Measurements from ENCODE around the gene SLC17A3.

DNA sequence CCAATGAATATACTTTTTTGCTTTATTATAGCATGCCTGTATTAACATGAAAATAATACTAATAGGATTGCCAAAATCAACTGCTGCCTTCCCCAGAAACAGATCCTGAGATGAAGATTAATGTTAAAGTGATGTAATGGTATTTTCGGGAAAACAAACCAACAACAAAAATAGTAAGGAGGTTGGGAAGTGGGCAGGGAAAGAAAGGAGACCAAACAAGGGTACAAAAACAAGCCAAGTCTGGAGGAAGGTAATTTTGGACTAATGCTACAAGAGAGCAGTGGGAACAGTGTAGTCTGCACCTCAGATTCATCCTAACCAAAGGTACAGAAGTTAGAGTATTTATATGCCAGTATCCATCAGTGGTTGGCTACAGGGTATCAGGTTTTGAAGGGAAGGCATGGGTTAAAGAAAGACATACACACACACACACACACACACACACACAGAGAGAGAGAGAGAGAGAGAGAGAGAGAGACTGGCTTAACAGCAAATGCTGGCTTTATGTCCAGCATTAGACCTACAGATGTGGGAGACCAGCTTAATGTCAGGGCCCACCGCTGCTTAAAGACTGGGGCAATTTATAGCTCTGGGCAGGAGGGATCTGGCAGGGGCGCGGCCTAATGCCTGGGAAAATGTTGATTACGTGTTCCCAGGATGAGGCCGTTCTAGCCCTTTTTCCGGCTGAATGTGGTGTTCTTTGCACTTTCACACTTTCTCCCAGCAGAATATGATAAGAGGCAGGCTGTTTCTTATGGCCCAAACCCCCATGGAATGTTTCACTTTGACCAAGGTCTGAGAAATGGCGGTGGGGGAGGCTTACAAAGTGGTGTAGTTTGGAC is 38.4 kb downstream of the SLC17A3 start:
- TF ChIP-seq POLR2A (IDR thresholded peaks at IDR 0.05; ENCODE audit: low read depth, low read length) (no peak), POLR2AphosphoS5 (IDR thresholded peaks at IDR 0.05; ENCODE audit: low read depth, low read length) (no peak), TAF1 (IDR thresholded peaks at IDR 0.05; ENCODE audit: low read depth, low read length) (no peak)

Data from GM12891 (cell line).